HL-60 (cell line): ENCODE results near the gene MAGEA11.

Source experiments
- CTCF ChIP-seq: IDR thresholded peaks from one replicate; pipeline ENCODE4 v1.5.1; 2011; ENCODE audit warnings: low read length, control low read depth, inconsistent platforms; ENCODE audit not compliant: insufficient read depth
- GABPA ChIP-seq: IDR thresholded peaks from 2 replicates; pipeline ENCODE4 v1.6.1; 2012; ENCODE audit warnings: low read depth
- POLR2AphosphoS5 ChIP-seq: IDR thresholded peaks from 2 replicates; pipeline ENCODE4 v1.6.1; 2012; ENCODE audit warnings: low read depth
- REST ChIP-seq: IDR thresholded peaks from 2 replicates; pipeline ENCODE4 v1.6.1; 2012; ENCODE audit warnings: low read depth; ENCODE audit not compliant: insufficient replicate concordance
- SPI1 ChIP-seq: IDR thresholded peaks from 2 replicates; pipeline ENCODE4 v1.6.1; 2012; ENCODE audit warnings: low read depth, mild to moderate bottlenecking, borderline replicate concordance

- TF ChIP-seq CTCF (no peak), POLR2AphosphoS5 (no peak), SPI1 (no peak), REST (no peak), GABPA (no peak)
These were observed 4.8 kb downstream of the MAGEA11 start for GRCh38 chrX:149716632-149717031.
